Common myeloid progenitor, CD34-positive (primary cell): Measurements from ENCODE around the gene CHIT1.
"Not testable (repeated sequence)": the region's sequence is repeated elsewhere in the genome, so short reads cannot be mapped to it uniquely, and the experiment has no call there.

Experiments
- CTCF ChIA-PET: fragments of 350-600 bp; sonication (Branson Sonifier 250); formaldehyde crosslinking; loops from one replicate; lab custom pipeline; 2021; ENCODE audit warnings: antibody characterized with exemption; lab: Charles Lee
- POLR2A ChIA-PET: fragments of 350-600 bp; sonication (Branson Sonifier 250); formaldehyde crosslinking; loops from one replicate; lab custom pipeline; 2021; ENCODE audit warnings: antibody characterized with exemption; lab: Charles Lee
- DNase-seq, 3 donors: peaks; one replicate each; pipeline versions ENCODE4 v3.0.0 to v3.0.0-alpha.2; 2013
- H3K27ac ChIP-seq, 2 experiments: 1 replicate in 1 of 2; 2 replicates in 1 of 2; pipeline ENCODE4 v1.7.0; 2013; ENCODE audit warnings: inconsistent platforms in 2 of 2, low read length in 2 of 2, mild to moderate bottlenecking in 2 of 2, low read depth in 1 of 2, moderate library complexity in 1 of 2; ENCODE audit not compliant: severe bottlenecking in 2 of 2, insufficient read depth in 1 of 2, poor library complexity in 1 of 2
- H3K27me3 ChIP-seq, 5 experiments: replicated peaks in 2 of 5; 1 replicate in 3 of 5; 2 replicates in 2 of 5; pipeline versions ENCODE4 v1.6.1 to v1.7.0; 2013; ENCODE audit warnings: low read length in 4 of 5, mild to moderate bottlenecking in 2 of 5, moderate library complexity in 2 of 5, inconsistent platforms in 1 of 5; ENCODE audit not compliant: insufficient read depth in 5 of 5, control insufficient read depth in 4 of 5
- H3K36me3 ChIP-seq, 4 experiments: 1 replicate in 2 of 4; 2 replicates in 2 of 4; pipeline versions ENCODE4 v1.6.1 to v1.7.0; 2013; ENCODE audit warnings: low read length in 3 of 4, control low read depth in 1 of 4, mild to moderate bottlenecking in 1 of 4; ENCODE audit not compliant: control insufficient read depth in 4 of 4, insufficient read depth in 4 of 4
- H3K4me1 ChIP-seq, 4 experiments: 1 replicate in 3 of 4; 2 replicates in 1 of 4; pipeline versions ENCODE4 v1.6.1 to v1.7.1; 2013; ENCODE audit warnings: low read length in 3 of 4, mild to moderate bottlenecking in 3 of 4, control low read depth in 1 of 4, inconsistent platforms in 1 of 4, moderate library complexity in 1 of 4; ENCODE audit not compliant: control insufficient read depth in 4 of 4, insufficient read depth in 4 of 4; ENCODE audit errors: control extremely low read depth in 1 of 4
- H3K4me3 ChIP-seq, 7 experiments: 1 replicate in 4 of 7; 2 replicates in 3 of 7; pipeline versions ENCODE4 v1.5.1 to v1.7.0; 2013; ENCODE audit warnings: mild to moderate bottlenecking in 7 of 7, low read length in 6 of 7, moderate library complexity in 6 of 7, inconsistent platforms in 2 of 7, low read depth in 2 of 7, control low read depth in 1 of 7; ENCODE audit not compliant: insufficient read depth in 4 of 7, control insufficient read depth in 1 of 7; ENCODE audit errors: extremely low read depth in 1 of 7
- H3K9me3 ChIP-seq, 5 experiments: 1 replicate in 4 of 5; 2 replicates in 1 of 5; pipeline versions ENCODE4 v1.6.1 to v1.7.1; 2013; ENCODE audit warnings: low read length in 4 of 5, mild to moderate bottlenecking in 2 of 5, inconsistent platforms in 1 of 5, low read depth in 1 of 5, moderate library complexity in 1 of 5; ENCODE audit not compliant: control insufficient read depth in 4 of 5, insufficient read depth in 2 of 5; ENCODE audit errors: control extremely low read depth in 1 of 5
- WGBS: methylation state at CpG from one replicate; pipeline ENCODE4 v1.1.5; 2013; ENCODE audit not compliant: insufficient coverage; 5-methylcytosine and 5-hydroxymethylcytosine counted together

CHIT1 gene

DNA sequence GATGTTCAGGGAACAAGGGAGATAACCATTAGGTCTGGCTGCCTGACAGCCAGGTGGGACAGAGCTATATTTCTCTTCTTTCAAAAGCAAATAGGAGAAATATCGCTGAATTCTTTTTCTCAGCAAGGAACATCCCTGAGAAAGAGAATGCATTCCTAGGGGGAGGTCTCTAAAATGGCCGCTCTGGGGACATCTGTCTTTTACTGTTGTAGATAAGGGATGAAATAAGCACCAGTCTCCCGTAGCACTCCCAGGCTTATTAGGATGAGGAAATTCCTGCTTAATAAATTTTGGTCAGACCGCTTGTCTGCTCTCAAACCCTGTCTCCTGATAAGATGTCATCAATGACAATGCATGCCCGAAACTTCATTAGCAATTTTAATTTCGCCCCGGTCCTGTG, 5.4 kb upstream of the CHIT1 start:
- H3K4me3 ChIP-seq, DNase-seq, POLR2A ChIA-PET, H3K27me3 ChIP-seq, H3K27ac ChIP-seq, H3K36me3 ChIP-seq: not testable (repeated sequence)
- peaks cover 0 to 19% (median 4%) of the 10 kb centered on the region in 4 experiments for H3K4me1 ChIP-seq
- CTCF ChIA-PET = interaction anchor here (1.4 to 1.8 kb wide), 2 partner anchors 10 to 19 kb away, joined by 4 read pairs; no protein-coding TSS in a partner anchor
- peaks cover 0 to 21% (median 11%) of the 10 kb centered on the region in 5 experiments for H3K9me3 ChIP-seq
- 93% methylated on average over 5 of the region's 7 CpGs for WGBS

DNA sequence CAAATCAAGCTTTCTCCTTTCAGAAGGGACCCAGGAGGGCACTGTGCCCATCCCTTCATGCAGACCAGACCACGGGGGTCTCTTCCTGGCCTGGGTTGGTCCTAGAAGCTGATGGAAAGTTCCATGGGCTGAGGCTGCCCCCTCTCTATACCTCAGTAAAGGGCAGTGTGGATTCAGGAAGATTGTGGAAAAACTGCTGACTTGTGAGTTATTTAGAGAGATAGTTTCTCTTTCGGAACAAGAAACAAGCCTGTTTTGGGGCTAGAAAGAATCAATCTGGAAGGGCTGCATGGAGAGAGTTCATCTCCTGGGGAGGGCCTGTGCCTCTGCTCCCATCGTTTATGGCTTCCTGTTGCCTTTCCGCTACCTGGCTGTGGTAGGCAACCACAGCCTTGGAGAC, 803 bp downstream of the CHIT1 start:
- H3K27me3 ChIP-seq = peaks cover 0 to under 1% (median 0%) of the 10 kb centered on the region in 5 experiments
- ChIA-PET CTCF (interaction anchor here (0.8 to 6.8 kb wide), 4 partner anchors 13 to 189 kb away, joined by 3 to 27 read pairs (median 4); no protein-coding TSS in a partner anchor), POLR2A (no interaction called here)
- no peak overlapping the region for H3K4me3 ChIP-seq
- no peak for DNase-seq
- H3K4me1 ChIP-seq = peaks cover 0 to 7% (median 2%) of the 10 kb centered on the region in 4 experiments
- WGBS = 73% methylated on average over 4 of the region's 4 CpGs
- H3K36me3 ChIP-seq = no peaks in the 10 kb centered on the region
- peaks cover 0 to 4% (median under 1%) of the 10 kb centered on the region in 5 experiments for H3K9me3 ChIP-seq
- no peak overlapping the region for H3K27ac ChIP-seq

DNA sequence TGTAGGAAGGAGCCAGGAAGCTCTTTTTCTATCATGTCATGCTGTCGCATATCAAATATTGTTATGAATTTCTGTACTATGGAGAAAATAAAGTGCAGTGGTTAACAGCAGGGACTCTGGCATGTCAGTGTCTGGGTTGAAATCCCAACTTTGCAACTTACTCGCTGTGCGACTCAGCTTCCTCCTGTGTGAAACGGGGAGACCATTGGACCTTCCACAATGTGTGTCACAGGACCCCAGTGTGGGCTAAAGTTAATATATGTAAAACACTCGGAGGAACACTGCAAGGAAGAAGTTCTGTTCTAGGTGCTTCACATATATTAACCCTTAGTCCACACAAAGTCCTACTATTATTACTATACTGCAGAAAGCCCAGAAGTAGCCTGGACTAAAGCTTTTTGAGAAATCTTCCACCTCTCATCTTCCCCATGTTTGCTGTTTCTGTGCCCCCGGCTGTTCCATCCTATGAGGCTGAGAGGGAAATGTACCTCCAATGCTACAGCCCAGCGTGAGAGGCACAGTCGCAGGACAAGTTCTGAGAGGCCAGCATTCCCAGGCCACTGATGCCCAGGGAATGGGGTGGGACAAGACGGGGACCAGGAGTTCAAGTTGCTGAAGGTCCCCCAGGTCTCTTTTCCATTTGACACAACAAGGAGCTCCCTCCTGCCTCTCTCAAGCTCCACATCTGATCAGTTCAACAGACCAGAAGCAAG, 1.9 kb downstream of the CHIT1 start:
- H3K27me3 ChIP-seq = peaks cover 0 to 3% (median 0%) of the 10 kb centered on the region in 5 experiments
- no peak for DNase-seq
- WGBS = 100% methylated on average over 7 of the region's 9 CpGs
- ChIA-PET POLR2A (no interaction called here), CTCF (interaction anchor here (0.9 to 6.8 kb wide), 3 partner anchors 12 to 187 kb away, joined by 3 to 27 read pairs (median 3); no protein-coding TSS in a partner anchor)
- H3K9me3 ChIP-seq = no peaks in the 10 kb centered on the region
- H3K27ac ChIP-seq = no peak overlapping the region
- peaks cover 0 to 5% (median 2%) of the 10 kb centered on the region in 4 experiments for H3K4me1 ChIP-seq
- no peak overlapping the region for H3K4me3 ChIP-seq
- no peaks in the 10 kb centered on the region for H3K36me3 ChIP-seq

DNA sequence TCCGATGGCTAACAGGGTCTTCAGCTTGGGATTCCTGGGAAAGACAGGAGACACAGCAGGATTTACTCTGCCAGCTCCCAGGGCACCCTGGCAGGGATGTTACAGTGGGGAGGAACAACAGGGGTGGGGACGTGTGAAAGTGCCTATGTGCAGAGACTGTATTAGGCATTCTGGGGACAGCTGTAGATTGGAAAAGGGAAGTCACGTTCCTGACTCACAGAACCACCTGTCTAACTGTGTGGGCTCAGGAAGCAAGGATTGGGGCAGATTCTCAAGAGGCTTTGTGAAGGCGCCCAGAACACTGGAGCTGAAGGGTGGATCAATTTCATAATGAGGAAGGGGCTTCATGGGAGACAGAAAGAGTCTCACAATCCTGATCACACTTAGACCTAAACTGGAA, 4.4 kb downstream of the CHIT1 start:
- H3K4me3 ChIP-seq = no peak overlapping the region
- CTCF ChIA-PET = interaction anchor here (0.8 to 6.8 kb wide), 10 partner anchors 9 to 186 kb away, joined by 3 to 27 read pairs (median 4); no protein-coding TSS in a partner anchor
- peaks cover 0 to 3% (median 0%) of the 10 kb centered on the region in 5 experiments for H3K27me3 ChIP-seq
- peak in 2 of 3 donors; percentile 41 to 55 for DNase-seq
- H3K9me3 ChIP-seq = no peaks in the 10 kb centered on the region
- H3K27ac ChIP-seq = no peak overlapping the region
- H3K4me1 ChIP-seq = no peaks in the 10 kb centered on the region
- H3K36me3 ChIP-seq = no peaks in the 10 kb centered on the region
- WGBS = 45% methylated on average over 3 of the region's 4 CpGs
- POLR2A ChIA-PET = no interaction called here

DNA sequence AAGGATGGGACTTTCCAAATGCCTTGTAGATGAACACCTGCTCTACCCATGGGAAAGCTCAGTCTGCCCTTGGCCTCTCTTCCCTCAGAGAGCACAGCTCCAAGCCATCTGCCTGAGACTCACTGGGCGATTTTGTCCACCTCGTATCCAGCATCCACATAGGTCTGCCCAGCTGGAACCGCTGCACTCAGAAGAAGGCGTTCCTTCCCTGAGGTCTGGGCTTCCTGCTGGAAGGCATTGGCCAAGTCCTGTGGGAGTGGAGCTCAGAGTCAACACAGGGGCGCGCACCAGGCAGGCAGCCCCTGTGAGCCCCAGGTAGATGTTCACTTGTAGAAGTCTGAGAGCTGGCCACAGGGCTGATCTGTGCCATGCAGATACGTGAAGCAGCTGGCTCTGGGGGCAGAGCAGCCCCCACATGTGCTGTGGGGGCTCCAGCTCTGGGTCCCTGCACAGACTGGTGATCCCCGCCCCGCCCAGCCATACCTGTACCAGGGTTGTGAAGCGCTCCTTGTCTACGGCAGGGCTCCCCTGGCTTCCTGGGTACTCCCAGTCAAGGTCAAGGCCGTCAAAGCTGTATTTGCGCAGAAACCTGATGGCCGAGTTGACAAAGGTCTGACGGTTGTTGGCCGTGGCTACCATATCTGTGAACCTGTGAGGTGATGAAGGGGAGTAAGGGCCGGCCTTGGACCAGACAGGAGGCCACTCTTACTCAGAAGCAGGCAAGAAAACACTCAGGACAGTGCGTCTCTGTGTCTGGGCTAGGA, 6.3 kb downstream of the CHIT1 start:
- ChIA-PET POLR2A (no interaction called here), CTCF (interaction anchor here (3.2 to 6.8 kb wide), 2 partner anchors 7 to 184 kb away, joined by 8 to 27 read pairs; no protein-coding TSS in a partner anchor)
- Histone ChIP-seq H3K36me3 (no peaks in the 10 kb centered on the region), H3K27ac (no peak overlapping the region), H3K4me1 (no peaks in the 10 kb centered on the region), H3K9me3 (no peaks in the 10 kb centered on the region), H3K27me3 (peaks cover 0 to 5% (median 0%) of the 10 kb centered on the region in 5 experiments), H3K4me3 (no peak overlapping the region)
- 97% methylated on average over 18 of the region's 18 CpGs for WGBS
- no peak for DNase-seq

DNA sequence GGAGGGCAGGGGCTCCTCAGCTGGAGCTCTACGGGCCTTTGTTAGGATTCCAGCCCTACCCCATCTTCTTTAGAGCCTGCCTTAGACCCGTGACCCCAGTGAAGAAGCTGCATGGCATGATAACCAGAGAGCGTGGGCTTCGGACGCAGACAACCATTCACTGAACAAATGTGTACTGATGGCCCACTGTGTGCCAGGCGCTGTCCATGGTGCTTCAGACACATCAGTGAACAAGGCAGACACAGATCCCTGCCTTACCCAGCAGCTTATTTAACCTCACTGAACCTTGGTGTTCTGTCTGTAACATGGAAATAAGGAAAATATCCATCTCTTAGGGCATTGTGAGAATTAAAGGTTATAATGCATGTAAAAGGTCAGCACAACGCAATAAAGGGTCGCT, 9.5 kb downstream of the CHIT1 start:
- no peaks in the 10 kb centered on the region for H3K36me3 ChIP-seq
- peaks cover 0 to 19% (median 9%) of the 10 kb centered on the region in 4 experiments for H3K4me1 ChIP-seq
- DNase-seq = no peak
- H3K27me3 ChIP-seq = peaks cover 0 to 13% (median 2%) of the 10 kb centered on the region in 5 experiments
- 96% methylated on average over 8 of the region's 8 CpGs for WGBS
- H3K4me3 ChIP-seq = no peak overlapping the region
- ChIA-PET POLR2A (no interaction called here), CTCF (interaction anchor here (1.0 to 4.2 kb wide), 9 partner anchors 12 to 186 kb away, joined by 3 to 25 read pairs (median 7); no protein-coding TSS in a partner anchor)
- no peak overlapping the region for H3K27ac ChIP-seq
- no peaks in the 10 kb centered on the region for H3K9me3 ChIP-seq
